Measurements from ENCODE around the gene APOL3. TPM values are rescaled to one million over a fixed set of nuclear protein-coding genes. Genes with fewer than 3 reads are reported as not detected.
"Not testable (repeated sequence)": the region's sequence is repeated elsewhere in the genome, so short reads cannot be mapped to it uniquely, and the experiment has no call there.

The APOL3 gene
- total RNA-seq, 4 donors from 2014 or later = 39.5 to 273 (median 73.9) TPM

DNA sequence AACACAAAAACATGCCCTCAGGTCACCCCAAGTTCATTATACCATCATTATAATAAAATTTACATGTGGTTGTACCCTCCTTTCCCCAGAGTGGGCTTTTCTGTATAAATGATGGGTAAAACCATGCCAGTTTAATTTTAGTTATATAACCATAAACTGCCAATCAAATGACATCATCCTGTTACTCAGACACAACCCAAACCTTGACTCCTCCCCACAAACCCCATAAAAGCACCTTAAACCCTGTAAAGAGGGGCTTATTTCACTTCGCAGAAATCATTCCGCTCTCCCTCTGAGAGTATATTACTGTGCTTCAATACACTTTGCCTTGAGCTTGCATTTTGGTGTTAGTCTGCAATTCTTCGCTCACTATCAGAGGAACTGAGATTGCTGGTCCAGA, 5.5 kb upstream of the APOL3 start:
- ATAC-seq (ENCODE audit: low FRiP score) = no peak
- no peak for DNase-seq (ENCODE audit: low spot score)
- TF ChIP-seq, protein P1, sequence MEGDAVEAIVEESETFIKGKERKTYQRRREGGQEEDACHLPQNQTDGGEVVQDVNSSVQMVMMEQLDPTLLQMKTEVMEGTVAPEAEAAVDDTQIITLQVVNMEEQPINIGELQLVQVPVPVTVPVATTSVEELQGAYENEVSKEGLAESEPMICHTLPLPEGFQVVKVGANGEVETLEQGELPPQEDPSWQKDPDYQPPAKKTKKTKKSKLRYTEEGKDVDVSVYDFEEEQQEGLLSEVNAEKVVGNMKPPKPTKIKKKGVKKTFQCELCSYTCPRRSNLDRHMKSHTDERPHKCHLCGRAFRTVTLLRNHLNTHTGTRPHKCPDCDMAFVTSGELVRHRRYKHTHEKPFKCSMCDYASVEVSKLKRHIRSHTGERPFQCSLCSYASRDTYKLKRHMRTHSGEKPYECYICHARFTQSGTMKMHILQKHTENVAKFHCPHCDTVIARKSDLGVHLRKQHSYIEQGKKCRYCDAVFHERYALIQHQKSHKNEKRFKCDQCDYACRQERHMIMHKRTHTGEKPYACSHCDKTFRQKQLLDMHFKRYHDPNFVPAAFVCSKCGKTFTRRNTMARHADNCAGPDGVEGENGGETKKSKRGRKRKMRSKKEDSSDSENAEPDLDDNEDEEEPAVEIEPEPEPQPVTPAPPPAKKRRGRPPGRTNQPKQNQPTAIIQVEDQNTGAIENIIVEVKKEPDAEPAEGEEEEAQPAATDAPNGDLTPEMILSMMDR (IDR thresholded peaks at IDR 0.05) = no peak

- no peak for ATAC-seq (ENCODE audit: low FRiP score)
- TF ChIP-seq, protein P1 (IDR thresholded peaks at IDR 0.05) = no peak
- DNase-seq (ENCODE audit: low spot score) = no peak
These were observed 4.6 kb upstream of the APOL3 start for GRCh38 chr22:36165141-36165540.

- ATAC-seq (ENCODE audit: low FRiP score) (no peak), DNase-seq (ENCODE audit: low spot score) (no peak)
- TF ChIP-seq, protein P1 (IDR thresholded peaks at IDR 0.05) = no peak
These were observed 4.1 kb upstream of the APOL3 start for GRCh38 chr22:36164621-36165020.

GRCh38 chr22:36163497-36163896, 2.9 kb upstream of the APOL3 start:
- ATAC-seq (ENCODE audit: low FRiP score) = no peak
- no peak for DNase-seq (ENCODE audit: low spot score)
- TF ChIP-seq, protein P1 (IDR thresholded peaks at IDR 0.05) = no peak

DNA sequence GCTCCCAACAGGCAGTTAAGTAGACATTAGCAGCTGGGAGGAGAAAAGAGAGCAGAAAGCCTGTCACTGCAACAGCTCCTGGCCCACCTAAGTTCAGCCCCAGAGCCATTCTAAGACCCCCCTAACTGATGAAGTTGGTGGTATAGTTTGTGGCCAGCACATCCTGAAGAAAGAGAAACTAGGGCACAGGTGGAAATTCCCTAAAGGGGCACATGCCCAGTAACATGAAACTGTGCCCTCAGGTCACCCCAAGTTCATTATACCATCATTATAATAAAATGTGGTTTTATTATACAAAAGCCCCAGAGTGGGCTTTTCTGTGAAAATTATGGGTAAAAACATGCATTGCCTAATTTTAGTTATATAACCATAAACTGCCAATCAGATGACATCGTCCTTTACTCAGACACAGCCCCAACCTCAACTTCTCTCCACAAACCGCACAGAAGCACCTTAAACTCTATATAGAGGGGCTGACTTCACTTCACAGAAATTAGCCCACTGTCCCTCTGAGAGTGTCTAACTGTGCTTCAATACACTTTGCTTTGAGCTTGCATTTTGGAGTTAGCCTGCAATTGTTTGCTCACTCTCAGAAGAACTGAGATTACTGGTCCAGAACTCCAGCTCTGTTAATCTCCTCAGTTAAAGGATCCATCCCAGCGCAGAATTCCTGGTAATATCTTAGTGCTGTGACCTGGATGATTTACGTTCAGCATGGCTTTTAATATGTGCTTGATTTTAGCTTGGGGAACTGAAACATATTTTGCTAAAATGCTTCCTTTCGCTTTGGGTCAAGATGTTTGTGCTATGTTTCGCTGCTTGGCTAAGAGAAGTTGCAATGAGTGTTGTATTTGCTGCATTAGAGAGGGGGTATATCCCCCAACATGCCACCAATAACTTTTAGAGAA, 1.8 kb upstream of the APOL3 start:
- no peak for DNase-seq (ENCODE audit: low spot score)
- ATAC-seq (ENCODE audit: low FRiP score) = no peak
- TF ChIP-seq, protein P1 (IDR thresholded peaks at IDR 0.05) = no peak

DNA sequence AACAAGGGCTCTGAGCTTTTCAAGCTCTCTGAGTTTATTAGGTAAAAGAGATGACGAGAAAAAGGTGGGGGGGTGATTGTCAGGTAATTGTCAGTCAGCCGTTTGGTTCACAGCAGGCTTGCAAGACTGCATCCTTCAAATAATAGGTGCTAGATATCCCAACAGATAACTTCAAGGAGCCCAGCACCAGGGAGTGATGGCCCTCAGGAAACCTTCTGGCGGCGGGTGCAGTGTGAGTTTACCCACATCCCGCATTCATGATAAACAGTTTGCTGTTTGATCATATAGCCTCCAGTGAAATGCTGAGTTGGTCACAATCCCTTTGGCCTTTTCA, 1.2 kb upstream of the APOL3 start:
- ATAC-seq (ENCODE audit: low FRiP score) = not testable (repeated sequence)

DNA sequence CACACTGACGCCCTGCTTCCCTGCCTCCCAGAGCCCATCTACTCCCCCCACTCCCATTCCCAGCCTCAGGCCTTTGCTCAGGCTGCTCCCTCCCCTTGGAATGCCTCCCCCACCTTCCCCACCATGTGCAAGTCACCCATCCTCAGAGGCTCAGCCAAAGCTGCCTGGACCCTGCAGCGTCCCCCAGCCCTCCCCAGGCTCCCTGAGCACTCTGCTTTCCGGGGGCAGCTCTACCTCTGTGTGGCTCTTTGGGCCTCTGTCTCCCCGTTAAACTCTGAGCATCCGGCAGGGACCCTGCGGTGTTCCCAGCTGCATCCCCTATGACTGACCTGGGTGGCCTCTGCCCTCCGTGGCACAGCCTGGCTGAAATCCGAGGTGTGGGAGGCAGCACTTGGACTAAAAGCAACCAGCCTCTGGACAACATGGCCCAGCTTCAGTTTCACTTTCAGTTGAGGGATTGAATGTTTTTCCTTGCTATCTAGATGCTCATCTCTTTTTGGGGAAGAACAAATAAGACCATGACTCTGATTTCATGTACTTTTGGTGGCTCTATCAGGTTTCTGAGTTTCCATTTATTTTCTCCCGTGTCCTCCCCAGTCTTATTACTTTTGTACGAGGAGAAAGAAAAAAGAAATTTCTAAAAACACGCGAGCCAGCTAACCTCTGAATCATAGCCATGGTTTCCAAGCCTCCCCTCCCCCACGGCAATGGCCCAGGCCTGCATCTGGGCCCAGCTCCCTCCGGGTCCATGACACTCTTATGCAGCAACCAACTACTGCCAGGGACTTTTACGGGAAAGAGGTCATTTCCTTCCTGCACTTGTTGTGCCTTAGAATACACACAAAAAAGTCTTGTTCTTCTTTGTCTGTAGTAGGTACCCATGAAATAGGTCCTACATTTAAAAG, 3.8 kb downstream of the APOL3 start:
- TF ChIP-seq, protein P1 (IDR thresholded peaks at IDR 0.05) = no peak
- DNase-seq (ENCODE audit: low spot score) = peak; percentile 90
- ATAC-seq (ENCODE audit: low FRiP score) = peak; percentile 86

More for the DNA sequence above, 1.2 kb upstream of the APOL3 start:
- DNase-seq (ENCODE audit: low spot score) = not testable (repeated sequence)

Data from omental fat pad (tissue), 4 donors.